Mesenchymal stem cell (in vitro differentiated cells and primary cell): ENCODE measurements around the gene ARHGAP15.
A peak's percentile ranks its signal among the peaks of the same experiment; 100 is the strongest.

ENCODE experiments used
- DNase-seq: peaks from one replicate; pipeline ENCODE4 v3.0.0-alpha.2; 2013
- H2AFZ ChIP-seq: one replicate; pipeline ENCODE4 v1.6.1; 2013; ENCODE audit warnings: low read depth, mild to moderate bottlenecking, control low read depth, inconsistent platforms, low read length, moderate library complexity
- H2AK5ac ChIP-seq: 2 replicates; pipeline ENCODE4 v1.6.1; 2013; ENCODE audit warnings: low read length, moderate library complexity, mild to moderate bottlenecking, inconsistent platforms; ENCODE audit not compliant: severe bottlenecking
- H2BK120ac ChIP-seq: one replicate; pipeline ENCODE4 v1.6.1; 2013; ENCODE audit warnings: low read depth, mild to moderate bottlenecking, inconsistent platforms, low read length, moderate library complexity
- H2BK12ac ChIP-seq, 2 experiments: one replicate each; pipeline ENCODE4 v1.6.1; 2013; ENCODE audit warnings: inconsistent platforms in 2 of 2, low read length in 2 of 2, mild to moderate bottlenecking in 2 of 2, moderate library complexity in 2 of 2, control low read depth in 1 of 2
- H2BK15ac ChIP-seq: one replicate; pipeline ENCODE4 v1.6.1; 2013; ENCODE audit warnings: mild to moderate bottlenecking, low read depth, inconsistent platforms; ENCODE audit not compliant: poor library complexity, severe bottlenecking
- H2BK5ac ChIP-seq: 2 replicates; pipeline ENCODE4 v1.6.1; 2013; ENCODE audit warnings: low read depth, mild to moderate bottlenecking, low read length, control low read depth, inconsistent platforms; ENCODE audit not compliant: poor library complexity, severe bottlenecking
- H3K14ac ChIP-seq, 2 experiments: one replicate each; pipeline ENCODE4 v1.6.1; 2013; ENCODE audit warnings: inconsistent platforms in 2 of 2, low read length in 2 of 2, control low read depth in 1 of 2, mild to moderate bottlenecking in 1 of 2, moderate library complexity in 1 of 2
- H3K18ac ChIP-seq, 2 experiments: one replicate each; pipeline ENCODE4 v1.6.1; 2013; ENCODE audit warnings: inconsistent platforms in 2 of 2, low read length in 2 of 2, control low read depth in 1 of 2, low read depth in 1 of 2, mild to moderate bottlenecking in 1 of 2
- H3K23ac ChIP-seq, 2 experiments: one replicate each; pipeline ENCODE4 v1.6.1; 2013; ENCODE audit warnings: inconsistent platforms in 2 of 2, low read length in 2 of 2, mild to moderate bottlenecking in 2 of 2, moderate library complexity in 2 of 2, control low read depth in 1 of 2
- H3K27ac ChIP-seq: 2 replicates; pipeline ENCODE4 v1.5.1; 2013; ENCODE audit warnings: mild to moderate bottlenecking, moderate library complexity, low read length, control low read depth, inconsistent platforms; ENCODE audit not compliant: poor library complexity, severe bottlenecking
- H3K27me3 ChIP-seq, 2 experiments: 2 replicates each; pipeline versions ENCODE4 v1.6.1 to v1.7.0; 2013; ENCODE audit warnings: low read length in 2 of 2, mild to moderate bottlenecking in 2 of 2, moderate library complexity in 2 of 2, control low read depth in 1 of 2, inconsistent platforms in 1 of 2; ENCODE audit not compliant: control insufficient read depth in 1 of 2, insufficient read depth in 1 of 2
- H3K36me3 ChIP-seq, 2 experiments: 2 replicates each; pipeline versions ENCODE4 v1.6.1 to v1.7.0; 2013; ENCODE audit warnings: low read length in 2 of 2, control low read depth in 1 of 2, inconsistent platforms in 1 of 2, low read depth in 1 of 2, mild to moderate bottlenecking in 1 of 2; ENCODE audit not compliant: insufficient read depth in 2 of 2, control insufficient read depth in 1 of 2
- H3K4ac ChIP-seq, 2 experiments: one replicate each; pipeline ENCODE4 v1.6.1; 2013; ENCODE audit warnings: inconsistent platforms in 2 of 2, low read length in 2 of 2, mild to moderate bottlenecking in 2 of 2, moderate library complexity in 2 of 2, control low read depth in 1 of 2, low read depth in 1 of 2
- H3K4me1 ChIP-seq: 2 replicates; pipeline ENCODE4 v1.6.1; 2013; ENCODE audit warnings: low read depth, low read length, control low read depth; ENCODE audit not compliant: control insufficient read depth, insufficient read depth
- H3K4me2 ChIP-seq: 2 replicates; pipeline ENCODE4 v1.6.1; 2013; ENCODE audit warnings: low read length, mild to moderate bottlenecking, inconsistent platforms; ENCODE audit not compliant: poor library complexity, severe bottlenecking
- H3K4me3 ChIP-seq, 2 experiments: 2 replicates each; pipeline versions ENCODE4 v1.5.1 to v1.7.0; 2013; ENCODE audit warnings: low read length in 2 of 2, mild to moderate bottlenecking in 2 of 2, control low read depth in 1 of 2, low read depth in 1 of 2; ENCODE audit not compliant: insufficient read depth in 1 of 2
- H3K79me1 ChIP-seq: replicated peaks from 2 replicates; pipeline ENCODE4 v1.6.1; 2013; ENCODE audit warnings: mild to moderate bottlenecking, control low read depth, low read length, inconsistent platforms; ENCODE audit not compliant: poor library complexity, severe bottlenecking
- H3K9ac ChIP-seq: 2 replicates; pipeline ENCODE4 v1.7.0; 2013; ENCODE audit warnings: mild to moderate bottlenecking, low read length, moderate library complexity
- H3K9me3 ChIP-seq: 2 replicates; pipeline ENCODE4 v1.7.0; 2013; ENCODE audit warnings: mild to moderate bottlenecking, low read length; ENCODE audit not compliant: control insufficient read depth
- H4K8ac ChIP-seq: one replicate; pipeline ENCODE4 v1.6.1; 2013; ENCODE audit warnings: inconsistent platforms, mild to moderate bottlenecking, low read length, moderate library complexity
- H4K91ac ChIP-seq: one replicate; pipeline ENCODE4 v1.6.1; 2013; ENCODE audit warnings: mild to moderate bottlenecking, low read length, inconsistent platforms
- WGBS: methylation state at CpG from one replicate; pipeline ENCODE4 v1.1.7; 2013; ENCODE audit warnings: mixed read lengths; 5-methylcytosine and 5-hydroxymethylcytosine counted together

The ARHGAP15 gene

GRCh38 chr2:143433251-143433650 lies 304.0 kb downstream of the ARHGAP15 start:
- Histone ChIP-seq H2BK120ac (no peak overlapping the region), H3K27ac (no peak overlapping the region), H4K91ac (no peak overlapping the region), H2BK5ac (no peak overlapping the region), H3K27me3 (no peaks in the 10 kb centered on the region), H2AFZ (no peak overlapping the region), H4K8ac (no peak overlapping the region), H3K4me2 (no peak overlapping the region), H3K4ac (no peak overlapping the region), H2BK15ac (no peak overlapping the region), H3K4me3 (no peak overlapping the region), H3K79me1 (no peaks in the 10 kb centered on the region), H3K14ac (no peak overlapping the region), H3K9me3 (no peaks in the 10 kb centered on the region), H3K36me3 (no peaks in the 10 kb centered on the region), H3K18ac (no peak overlapping the region), H3K23ac (no peak overlapping the region), H3K4me1 (no peaks in the 10 kb centered on the region), H2BK12ac (no peak overlapping the region), H2AK5ac (no peak overlapping the region), H3K9ac (no peak overlapping the region)
- peak; percentile 32 for DNase-seq
- WGBS: 70% methylated on average over 2 of the region's 3 CpGs

GRCh38 chr2:143433840-143434239 lies 304.6 kb downstream of the ARHGAP15 start:
- Histone ChIP-seq H3K14ac (no peak overlapping the region), H4K8ac (no peak overlapping the region)
- no peak for DNase-seq

DNA sequence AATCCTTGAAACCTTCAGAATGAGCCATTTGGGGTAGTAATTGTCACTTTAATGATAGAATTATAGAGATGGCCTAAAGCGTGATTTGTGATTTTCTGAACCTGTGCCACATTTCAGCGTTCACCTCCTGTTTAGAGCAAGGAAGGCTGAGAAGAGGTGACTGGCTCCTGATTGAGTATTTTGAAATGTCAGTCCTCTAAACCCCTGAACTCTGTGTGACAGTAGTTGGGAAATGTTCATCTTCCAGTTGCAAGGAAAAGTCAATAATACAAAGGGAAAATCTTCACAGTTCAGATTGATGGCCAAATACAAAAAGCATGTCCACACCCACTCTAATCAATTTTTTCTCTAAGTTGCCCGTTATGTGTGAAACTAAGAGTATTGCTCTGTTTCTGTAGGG lies 305.2 kb downstream of the ARHGAP15 start:
- Histone ChIP-seq H3K23ac (no peak overlapping the region), H2BK12ac (no peak overlapping the region), H3K4ac (no peak overlapping the region), H3K9me3 (no peaks in the 10 kb centered on the region), H2BK15ac (no peak overlapping the region), H3K79me1 (no peaks in the 10 kb centered on the region), H3K27me3 (no peaks in the 10 kb centered on the region), H4K91ac (no peak overlapping the region), H2AK5ac (no peak overlapping the region), H3K4me1 (no peaks in the 10 kb centered on the region), H3K4me3 (no peak overlapping the region), H3K36me3 (no peaks in the 10 kb centered on the region), H2BK5ac (no peak overlapping the region), H2AFZ (no peak overlapping the region), H4K8ac (no peak overlapping the region), H2BK120ac (no peak overlapping the region), H3K18ac (no peak overlapping the region), H3K4me2 (no peak overlapping the region), H3K9ac (no peak overlapping the region), H3K14ac (no peak overlapping the region), H3K27ac (no peak overlapping the region)
- 84% methylated on average over 3 of the region's 3 CpGs for WGBS
- no peak for DNase-seq

More at GRCh38 chr2:143433840-143434239, 304.6 kb downstream of the ARHGAP15 start:
- Histone ChIP-seq H2BK5ac (no peak overlapping the region), H3K23ac (no peak overlapping the region), H4K91ac (no peak overlapping the region), H3K27me3 (no peaks in the 10 kb centered on the region), H3K18ac (no peak overlapping the region), H3K9ac (no peak overlapping the region), H2BK15ac (no peak overlapping the region), H3K4me1 (no peaks in the 10 kb centered on the region), H3K4me2 (no peak overlapping the region), H3K4ac (no peak overlapping the region), H3K36me3 (no peaks in the 10 kb centered on the region), H2AK5ac (no peak overlapping the region), H3K9me3 (no peaks in the 10 kb centered on the region), H3K79me1 (no peaks in the 10 kb centered on the region), H3K4me3 (no peak overlapping the region), H2AFZ (no peak overlapping the region), H2BK120ac (no peak overlapping the region), H2BK12ac (no peak overlapping the region), H3K27ac (no peak overlapping the region)

DNA sequence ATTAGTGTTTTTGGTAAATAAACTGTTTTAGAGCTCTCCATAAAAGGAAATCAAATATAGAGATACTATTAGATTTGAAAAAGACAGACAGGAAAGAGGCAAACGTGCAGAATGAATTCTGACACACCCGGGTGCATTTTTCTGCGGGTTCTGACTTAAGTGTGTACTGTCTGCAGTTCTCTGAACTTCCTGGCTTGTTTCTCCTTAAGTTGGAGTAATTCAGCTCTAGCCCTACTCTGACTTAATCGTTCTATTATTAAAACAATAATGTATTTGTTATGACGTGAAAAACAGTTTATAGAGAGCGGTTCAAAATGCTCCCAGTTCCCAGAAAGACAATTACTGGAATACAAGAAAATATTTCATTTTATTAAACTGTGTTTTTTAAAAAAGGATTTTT lies 305.9 kb downstream of the ARHGAP15 start:
- no peak for DNase-seq
- no peak overlapping the region for H4K91ac ChIP-seq
- no peak overlapping the region for H2BK15ac ChIP-seq
- no peak overlapping the region for H3K4me2 ChIP-seq
- no peak overlapping the region for H4K8ac ChIP-seq
- 71% methylated on average over 3 of the region's 6 CpGs for WGBS
- no peak overlapping the region for H2AK5ac ChIP-seq
- no peaks in the 10 kb centered on the region for H3K27me3 ChIP-seq
- no peak overlapping the region for H3K14ac ChIP-seq
- no peak overlapping the region for H2BK5ac ChIP-seq
- no peaks in the 10 kb centered on the region for H3K36me3 ChIP-seq
- H3K4me1 ChIP-seq: no peaks in the 10 kb centered on the region
- H3K18ac ChIP-seq: no peak overlapping the region
- no peak overlapping the region for H3K4me3 ChIP-seq
- H3K23ac ChIP-seq: no peak overlapping the region
- H3K27ac ChIP-seq: no peak overlapping the region
- H3K4ac ChIP-seq: no peak overlapping the region
- H3K9ac ChIP-seq: peak overlapping the region; percentile 17
- no peak overlapping the region for H2AFZ ChIP-seq
- no peaks in the 10 kb centered on the region for H3K79me1 ChIP-seq
- H2BK12ac ChIP-seq: no peak overlapping the region
- H2BK120ac ChIP-seq: no peak overlapping the region
- no peaks in the 10 kb centered on the region for H3K9me3 ChIP-seq
